Neural crest cell (in vitro differentiated cells): ENCODE measurements around the gene RASGRF2. TPM values are rescaled to one million over a fixed set of nuclear protein-coding genes. Genes with fewer than 3 reads are reported as not detected.
"Not testable (repeated sequence)": the region's sequence is repeated elsewhere in the genome, so short reads cannot be mapped to it uniquely, and the experiment has no call there.

Experiments
- DNase-seq: peaks from one replicate; pipeline ENCODE4 v3.0.0; 2021; ENCODE audit warnings: low read depth, mixed read lengths, low spot score
- H3K27ac Mint-ChIP-seq: one replicate; pipeline ENCODE4 v1.8.0; 2021; ENCODE audit warnings: mild to moderate bottlenecking, mixed read lengths; ENCODE audit not compliant: unreplicated experiment
- H3K27me3 Mint-ChIP-seq: 2 replicates; pipeline ENCODE4 v1.8.0; 2021; ENCODE audit warnings: low read depth, mild to moderate bottlenecking, mixed read lengths
- H3K36me3 Mint-ChIP-seq: 2 replicates; pipeline ENCODE4 v1.8.0; 2021; ENCODE audit warnings: low read depth, mild to moderate bottlenecking, mixed read lengths
- H3K4me1 Mint-ChIP-seq: 2 replicates; pipeline ENCODE4 v1.8.0; 2021; ENCODE audit warnings: mixed read lengths
- H3K4me3 Mint-ChIP-seq: one replicate; pipeline ENCODE4 v1.8.0; 2021; ENCODE audit warnings: mild to moderate bottlenecking, mixed read lengths
- H3K9me3 Mint-ChIP-seq: 2 replicates; pipeline ENCODE4 v1.8.0; 2021; ENCODE audit warnings: mixed read lengths
- CTCF ChIP-seq: fragments of 200-600 bp; sonication (generic); conservative IDR thresholded peaks from 2 replicates; pipeline ENCODE4 v1.5.0; 2021; ENCODE audit warnings: antibody characterized with exemption, mild to moderate bottlenecking
- total RNA-seq: library from RNA; stranded (reverse); gene quantifications from 2 replicates; pipeline ENCODE4 v1.2.1, GENCODE V29; 2021

Gene RASGRF2
- total RNA-seq, 1 donor from 2014 or later: 0.19 TPM

- Mint-ChIP-seq H3K27ac (no peak overlapping the region), H3K36me3 (no peaks in the 10 kb centered on the region), H3K9me3 (no peaks in the 10 kb centered on the region), H3K4me1 (peaks cover 9% of the 10 kb centered on the region), H3K4me3 (no peak overlapping the region), H3K27me3 (no peaks in the 10 kb centered on the region)
- DNase-seq: no peak
- no peak for TF ChIP-seq CTCF
These were observed 161.1 kb downstream of the RASGRF2 start for GRCh38 chr5:81121273-81121672.

- H3K27ac Mint-ChIP-seq: no peak overlapping the region
These were observed 161.9 kb downstream of the RASGRF2 start for GRCh38 chr5:81121836-81122630.

GRCh38 chr5:81124689-81125088 is 164.5 kb downstream of the RASGRF2 start:
- H3K4me3 Mint-ChIP-seq, H3K27me3 Mint-ChIP-seq, DNase-seq, H3K27ac Mint-ChIP-seq, H3K9me3 Mint-ChIP-seq, H3K36me3 Mint-ChIP-seq, H3K4me1 Mint-ChIP-seq: not testable (repeated sequence)

More at GRCh38 chr5:81121836-81122630, 161.9 kb downstream of the RASGRF2 start:
- TF ChIP-seq CTCF: no peak
- H3K4me1 Mint-ChIP-seq: peaks cover 9% of the 10 kb centered on the region
- DNase-seq: no peak
- no peaks in the 10 kb centered on the region for H3K36me3 Mint-ChIP-seq
- H3K4me3 Mint-ChIP-seq: no peak overlapping the region
- H3K27me3 Mint-ChIP-seq: no peaks in the 10 kb centered on the region
- no peaks in the 10 kb centered on the region for H3K9me3 Mint-ChIP-seq

GRCh38 chr5:81125959-81126358 is 165.8 kb downstream of the RASGRF2 start:
- Mint-ChIP-seq H3K27me3 (no peaks in the 10 kb centered on the region), H3K27ac (no peak overlapping the region), H3K4me1 (peaks cover 9% of the 10 kb centered on the region), H3K9me3 (no peaks in the 10 kb centered on the region), H3K4me3 (no peak overlapping the region), H3K36me3 (no peaks in the 10 kb centered on the region)
- no peak for DNase-seq
- TF ChIP-seq CTCF: no peak

- no peak for DNase-seq
- no peak overlapping the region for H3K4me3 Mint-ChIP-seq
- H3K36me3 Mint-ChIP-seq: no peaks in the 10 kb centered on the region
- TF ChIP-seq CTCF: no peak
- no peaks in the 10 kb centered on the region for H3K4me1 Mint-ChIP-seq
- no peak overlapping the region for H3K27ac Mint-ChIP-seq
- no peaks in the 10 kb centered on the region for H3K9me3 Mint-ChIP-seq
- H3K27me3 Mint-ChIP-seq: no peaks in the 10 kb centered on the region
These were observed 168.3 kb downstream of the RASGRF2 start for GRCh38 chr5:81128416-81128815.

- TF ChIP-seq CTCF: no peak
- H3K27ac Mint-ChIP-seq: no peak overlapping the region
- H3K4me3 Mint-ChIP-seq: no peak overlapping the region
- H3K27me3 Mint-ChIP-seq: no peaks in the 10 kb centered on the region
- peaks cover 11% of the 10 kb centered on the region for H3K9me3 Mint-ChIP-seq
- H3K36me3 Mint-ChIP-seq: no peaks in the 10 kb centered on the region
- H3K4me1 Mint-ChIP-seq: no peaks in the 10 kb centered on the region
- no peak for DNase-seq
These were observed 172.2 kb downstream of the RASGRF2 start for GRCh38 chr5:81132381-81132780.
